HepG2 (cell line): ENCODE results near the gene AADACL2. TPM values are rescaled to one million over a fixed set of nuclear protein-coding genes. Genes with fewer than 3 reads are reported as not detected.

Source experiments
- ATAC-seq: fragments of 200-7000 bp; cut with Tn5 transposase; 3 replicates; pipeline ENCODE4 v1.9.1; 2020; ENCODE audit warnings: mild to moderate bottlenecking, moderate library complexity
- BruUV-seq: library from RNA; stranded (reverse); fragments of 400-500 nt; replicated peaks from 2 replicates; lab custom pipeline; 2021; lab: Mats Ljungman, UMichigan
- CTCF ChIA-PET: fragments of 300-600 bp; formaldehyde crosslinking; extraction: SDS; loops from one replicate; lab custom pipeline; 2021; ENCODE audit warnings: low total read pairs, inconsistent platforms, low intra/inter-chr PET ratio; lab: Yijun Ruan, JAX
- POLR2A ChIA-PET: fragments of 350-600 bp; sonication (Branson Sonifier 250); formaldehyde crosslinking; loops from one replicate; lab custom pipeline; 2020; ENCODE audit warnings: antibody characterized with exemption, inconsistent platforms; lab: Yijun Ruan, JAX
- DNase-seq: peaks from one replicate; pipeline ENCODE4 v3.0.0-alpha.2; 2015; ENCODE audit warnings: low spot score
- FAIRE-seq: peaks from 3 replicates; lab custom pipeline; 2011; peaks lifted over from hg19 to GRCh38; lab: Jason Lieb, UNC
- H2AFZ ChIP-seq: one replicate; pipeline ENCODE4 v1.6.1; 2011; ENCODE audit warnings: low read length, inconsistent platforms
- H3K27ac ChIP-seq: fragments of 300-600 bp; 3 replicates; pipeline ENCODE4 v1.8.0; 2011; ENCODE audit warnings: mixed run types, mild to moderate bottlenecking, mixed read lengths, low read length, inconsistent platforms; ENCODE audit not compliant: insufficient read depth; ENCODE audit errors: extremely low read length
- H3K27me3 ChIP-seq, 2 experiments: fragments of 200-600 bp in 1 of 2; 2 replicates in 1 of 2; 3 replicates in 1 of 2; pipeline versions ENCODE4 v1.6.0 to v1.8.0; 2011; ENCODE audit warnings: low read length in 2 of 2, mild to moderate bottlenecking in 2 of 2, moderate library complexity in 2 of 2, inconsistent platforms in 1 of 2; ENCODE audit not compliant: insufficient read depth in 2 of 2, control insufficient read depth in 1 of 2
- H3K36me3 ChIP-seq, 2 experiments: fragments of 200-600 bp in 1 of 2; replicated peaks in 1 of 2; 2 replicates in 1 of 2; 3 replicates in 1 of 2; pipeline versions ENCODE4 v1.5.1 to v1.8.0; 2011; ENCODE audit warnings: low read length in 2 of 2, inconsistent platforms in 1 of 2; ENCODE audit not compliant: insufficient read depth in 2 of 2, control insufficient read depth in 1 of 2
- H3K4me1 ChIP-seq: 2 replicates; pipeline ENCODE4 v1.5.1; 2012; ENCODE audit warnings: low read length, inconsistent platforms; ENCODE audit not compliant: insufficient read depth
- H3K4me2 ChIP-seq: 2 replicates; pipeline ENCODE4 v1.6.0; 2011; ENCODE audit warnings: low read depth, low read length, inconsistent platforms
- H3K4me3 ChIP-seq, 3 experiments: fragments of 200-600 bp in 1 of 3; sonication (generic), shearing (Covaris generic) in 1 of 3; replicated peaks in 1 of 3; 2 replicates each; pipeline ENCODE4 v1.5.1; 2011 to 2016; ENCODE audit warnings: low read length in 3 of 3, inconsistent platforms in 2 of 3, low read depth in 2 of 3, mild to moderate bottlenecking in 2 of 3, control low read depth in 1 of 3, mixed read lengths in 1 of 3; ENCODE audit not compliant: insufficient read depth in 1 of 3
- H3K79me2 ChIP-seq: one replicate; pipeline ENCODE4 v1.6.1; 2011; ENCODE audit warnings: low read length, inconsistent platforms; ENCODE audit not compliant: insufficient read depth
- H3K9ac ChIP-seq: 2 replicates; pipeline ENCODE4 v1.6.0; 2011; ENCODE audit warnings: mild to moderate bottlenecking, low read depth, low read length, inconsistent platforms; ENCODE audit not compliant: insufficient read depth
- H3K9me3 ChIP-seq: 2 replicates; pipeline ENCODE4 v1.5.1; 2012; ENCODE audit warnings: mild to moderate bottlenecking, low read length
- H4K20me1 ChIP-seq: 2 replicates; pipeline ENCODE4 v1.6.0; 2011; ENCODE audit warnings: inconsistent platforms, mild to moderate bottlenecking, low read length, moderate library complexity; ENCODE audit not compliant: insufficient read depth
- FLYWCH1 ChIP-seq: sonication (generic); formaldehyde crosslinking; IDR thresholded peaks from 2 replicates; pipeline ENCODE4 v1.8.1; 2023; ENCODE audit warnings: mild to moderate bottlenecking, missing genetic modification reagents
- GZF1 ChIP-seq: sonication (generic); formaldehyde crosslinking; IDR thresholded peaks from 2 replicates; pipeline ENCODE4 v1.5.1; 2020; ENCODE audit warnings: mild to moderate bottlenecking, missing genetic modification reagents
- HDAC2 ChIP-seq: sonication (generic); formaldehyde crosslinking; IDR thresholded peaks from 2 replicates; pipeline ENCODE4 v1.4.0; 2020; ENCODE audit warnings: missing genetic modification reagents
- TFE3 ChIP-seq: IDR thresholded peaks from 2 replicates; pipeline ENCODE4 v1.6.1; 2016
- U2AF1 ChIP-seq: fragments of 200-400 bp; formaldehyde crosslinking; optimal IDR thresholded peaks from 2 replicates; pipeline ENCODE3; 2017; ENCODE audit warnings: mild to moderate bottlenecking, low read depth, low read length
- ZNF12 ChIP-seq: sonication (generic); formaldehyde crosslinking; IDR thresholded peaks from 2 replicates; pipeline ENCODE4 v1.5.0; 2020; ENCODE audit warnings: missing genetic modification reagents
- ZNF275 ChIP-seq: sonication (generic); formaldehyde crosslinking; IDR thresholded peaks from 2 replicates; pipeline ENCODE4 v1.8.0; 2022; ENCODE audit warnings: missing genetic modification reagents, mild to moderate bottlenecking, inconsistent platforms, borderline replicate concordance
- ZNF350 ChIP-seq: sonication (generic); formaldehyde crosslinking; IDR thresholded peaks from 2 replicates; pipeline ENCODE4 v1.4.0; 2020; ENCODE audit warnings: mild to moderate bottlenecking, low read depth, missing genetic modification reagents, borderline replicate concordance
- ZNF503 ChIP-seq: sonication (generic); formaldehyde crosslinking; IDR thresholded peaks from 2 replicates; pipeline ENCODE4 v1.4.0; 2020; ENCODE audit warnings: missing genetic modification reagents
- ZNF570 ChIP-seq: sonication (generic); formaldehyde crosslinking; IDR thresholded peaks from 2 replicates; pipeline ENCODE4 v1.4.0; 2020; ENCODE audit warnings: mild to moderate bottlenecking, missing genetic modification reagents, borderline replicate concordance
- ZNF639 ChIP-seq: conservative IDR thresholded peaks from 2 replicates; pipeline ENCODE4 v1.6.1; 2018; ENCODE audit warnings: missing genetic modification reagents
- ZNF766 ChIP-seq: sonication (generic); formaldehyde crosslinking; IDR thresholded peaks from 2 replicates; pipeline ENCODE4 v1.5.0; 2020; ENCODE audit warnings: missing genetic modification reagents, borderline replicate concordance
- WGBS: methylation state at CpG from one replicate; pipeline ENCODE4 v1.1.6; 2017; ENCODE audit warnings: low lambda C conversion rate; 5-methylcytosine and 5-hydroxymethylcytosine counted together
- in situ Hi-C: cut with HindIII; loops from 2 replicates; pipeline ENCODE4 v1.10.0; 2017; ENCODE audit warnings: low pct_unique_long_range_greater_than_20kb; ENCODE audit not compliant: extremely low pct_ligation_motif_present
- intact Hi-C: fragments of 100-400 bp; cut with micrococcal nuclease; formaldehyde crosslinking; loops from one replicate; pipeline ENCODE4 v1.10.0; 2022; ENCODE audit not compliant: unreplicated experiment
- polyA plus RNA-seq, 8 experiments: library from polyadenylated mRNA; depleted of rRNA in 3 of 8; stranded (reverse) in 7 of 8; unstranded in 1 of 8; fragments of >200 nt; fragmentation: Illumina TruSeq in 4 of 8; extraction: Trizol in 4 of 8; gene quantifications; 2 replicates each; pipeline versions ENCODE4 v1.2.1 to v1.2.3, GENCODE V29; 2011 to 2016; ENCODE audit warnings: low read depth in 4 of 8, missing spikeins in 1 of 8, mixed read lengths in 1 of 8; ENCODE audit not compliant: insufficient read depth in 1 of 8
- total RNA-seq, 5 experiments: library from RNA; depleted of rRNA; stranded (reverse); fragments of >200 nt; fragmentation: Illumina TruSeq; extraction: Trizol; gene quantifications; 2 replicates each; pipeline ENCODE4 v1.2.3, GENCODE V29; 2016; ENCODE audit warnings: low read depth in 1 of 5

AADACL2 gene
- total and polyA plus RNA-seq, 2 of the 13 experiments (the other 11 are each of a cell fraction or from before 2014, with no cell fraction given) = not detected

GRCh38 chr3:151690645-151691044, 43.1 kb upstream of the AADACL2 start (continued):
- no peak for TF ChIP-seq ZNF503 (CRISPR knock-in tag)

GRCh38 chr3:151697496-151697895, 36.2 kb upstream of the AADACL2 start:
- no peak for FAIRE-seq
- Histone ChIP-seq H2AFZ (no peak overlapping the region), H3K27me3 (no peaks in the 10 kb centered on the region), H4K20me1 (no peaks in the 10 kb centered on the region), H3K4me2 (no peak overlapping the region), H3K79me2 (no peaks in the 10 kb centered on the region), H3K9me3 (peaks cover 15% of the 10 kb centered on the region), H3K4me1 (no peaks in the 10 kb centered on the region), H3K4me3 (no peak overlapping the region), H3K36me3 (no peaks in the 10 kb centered on the region), H3K9ac (no peak overlapping the region), H3K27ac (no peak overlapping the region)
- intact Hi-C loops = no loop called here
- DNase-seq = no peak
- no peak for ATAC-seq
- TF ChIP-seq ZNF639 (CRISPR knock-in tag) (no peak), ZNF275 (CRISPR knock-in tag) (no peak), TFE3 (CRISPR knock-in tag) (no peak), ZNF350 (CRISPR knock-in tag) (no peak), GZF1 (no peak), U2AF1 (no peak), ZNF12 (no peak), ZNF766 (no peak), HDAC2 (CRISPR knock-in tag) (no peak), FLYWCH1 (CRISPR knock-in tag) (no peak), ZNF570 (no peak)
- ChIA-PET POLR2A (no interaction called here), CTCF (no interaction called here)
- in situ Hi-C loops = no loop called here
- 14% methylated on average over 5 of the region's 5 CpGs for WGBS
- BruUV-seq = no TSS peak
